Nephron (organoid): ENCODE measurements around the gene ATF7IP2.
A peak's percentile ranks its signal among the peaks of the same experiment; 100 is the strongest.
"Not testable (repeated sequence)": the region's sequence is repeated elsewhere in the genome, so short reads cannot be mapped to it uniquely, and the experiment has no call there.

Source experiments
- H3K27ac Mint-ChIP-seq, 3 experiments: 2 replicates each; pipeline ENCODE4 v1.8.0; 2020; ENCODE audit warnings: mixed read lengths in 3 of 3, mild to moderate bottlenecking in 2 of 3, moderate library complexity in 1 of 3
- H3K27me3 Mint-ChIP-seq: 2 replicates; pipeline ENCODE4 v1.8.0; 2021; ENCODE audit warnings: low read depth, mild to moderate bottlenecking, moderate library complexity, mixed read lengths
- H3K36me3 Mint-ChIP-seq: 2 replicates; pipeline ENCODE4 v1.8.0; 2020; ENCODE audit warnings: low read depth, mixed read lengths
- H3K4me1 Mint-ChIP-seq: 2 replicates; pipeline ENCODE4 v1.8.0; 2020; ENCODE audit warnings: mixed read lengths
- H3K4me3 Mint-ChIP-seq, 3 experiments: 2 replicates each; pipeline ENCODE4 v1.8.0; 2020; ENCODE audit warnings: mild to moderate bottlenecking in 3 of 3, mixed read lengths in 3 of 3, moderate library complexity in 2 of 3
- H3K9me3 Mint-ChIP-seq: 2 replicates; pipeline ENCODE4 v1.8.0; 2020; ENCODE audit warnings: mixed read lengths
- CTCF ChIP-seq, 3 experiments: fragments of 200-600 bp; sonication (generic); IDR thresholded peaks; one replicate each; pipeline ENCODE4 v1.5.0; 2021; ENCODE audit warnings: antibody characterized with exemption in 3 of 3; ENCODE audit not compliant: unreplicated experiment in 3 of 3

The ATF7IP2 gene

GRCh38 chr16:10385725-10386516, at the start of gene ATF7IP2:
TSS of gene ATF7IP2 (plus strand) at chr16:10386061. CDS start at chr16:10430621, 44,560 bp downstream.
- no peak for TF ChIP-seq CTCF (IDR thresholded peaks at IDR 0.05; ENCODE audit: unreplicated experiment in 3 of 3)
- Mint-ChIP-seq H3K27me3 (no peaks in the 10 kb centered on the region), H3K4me3 (peak within 1 kb of the TSS; percentile 93 to 97 (median 95)), H3K9me3 (peaks cover 10% of the 10 kb centered on the region), H3K27ac (peak within 1 kb of the TSS; percentile 89 to 96 (median 95)), H3K36me3 (peaks cover 38% of the 10 kb centered on the region), H3K4me1 (peaks cover 9% of the 10 kb centered on the region)

GRCh38 chr16:10338426-10338825, 47.4 kb upstream of the ATF7IP2 start:
- peaks cover 35% of the 10 kb centered on the region for H3K9me3 Mint-ChIP-seq

GRCh38 chr16:10339777-10340732, 45.8 kb upstream of the ATF7IP2 start:
- Mint-ChIP-seq H3K27me3 (peaks cover 4% of the 10 kb centered on the region), H3K4me1 (peaks cover 7% of the 10 kb centered on the region), H3K27ac (no peak overlapping the region), H3K4me3 (no peak overlapping the region), H3K36me3 (peaks cover 24% of the 10 kb centered on the region), H3K9me3 (peaks cover 42% of the 10 kb centered on the region)
- no peak for TF ChIP-seq CTCF (IDR thresholded peaks at IDR 0.05; ENCODE audit: unreplicated experiment in 3 of 3)

More at GRCh38 chr16:10338426-10338825, 47.4 kb upstream of the ATF7IP2 start:
- Mint-ChIP-seq H3K4me3 (no peak overlapping the region), H3K27me3 (peaks cover 7% of the 10 kb centered on the region), H3K27ac (peak overlapping the region in 2 of 3 experiments; percentile 29 to 40), H3K4me1 (peaks cover 12% of the 10 kb centered on the region), H3K36me3 (peaks cover 21% of the 10 kb centered on the region)
- no peak for TF ChIP-seq CTCF (IDR thresholded peaks at IDR 0.05; ENCODE audit: unreplicated experiment in 3 of 3)

- no peak overlapping the region for H3K4me3 Mint-ChIP-seq
- H3K27me3 Mint-ChIP-seq: peaks cover 4% of the 10 kb centered on the region
- H3K36me3 Mint-ChIP-seq: peaks cover 24% of the 10 kb centered on the region
- peaks cover 3% of the 10 kb centered on the region for H3K4me1 Mint-ChIP-seq
- no peak for TF ChIP-seq CTCF (IDR thresholded peaks at IDR 0.05; ENCODE audit: unreplicated experiment in 3 of 3)
- H3K9me3 Mint-ChIP-seq: peaks cover 49% of the 10 kb centered on the region
- peak overlapping the region in 1 of 3 experiments; percentile 80 for H3K27ac Mint-ChIP-seq
Measured at GRCh38 chr16:10343124-10343760, 42.6 kb upstream of the ATF7IP2 start.

- H3K4me3 Mint-ChIP-seq, H3K4me1 Mint-ChIP-seq, H3K27ac Mint-ChIP-seq, H3K27me3 Mint-ChIP-seq: not testable (repeated sequence)
- peaks cover 38% of the 10 kb centered on the region for H3K9me3 Mint-ChIP-seq
- peaks cover 18% of the 10 kb centered on the region for H3K36me3 Mint-ChIP-seq
Measured at GRCh38 chr16:10344699-10345098, 41.2 kb upstream of the ATF7IP2 start.

GRCh38 chr16:10345629-10346028, 40.2 kb upstream of the ATF7IP2 start:
- Mint-ChIP-seq H3K36me3 (peaks cover 13% of the 10 kb centered on the region), H3K4me3 (no peak overlapping the region), H3K4me1 (no peaks in the 10 kb centered on the region), H3K9me3 (peaks cover 31% of the 10 kb centered on the region), H3K27ac (no peak overlapping the region), H3K27me3 (peaks cover 4% of the 10 kb centered on the region)
- TF ChIP-seq CTCF (IDR thresholded peaks at IDR 0.05; ENCODE audit: unreplicated experiment in 3 of 3): no peak
